M059J (cell line): ENCODE measurements around the gene TLCD3A. TPM values are rescaled to one million over a fixed set of nuclear protein-coding genes. Genes with fewer than 3 reads are reported as not detected.

Source experiments
- DNase-seq: peaks from one replicate; pipeline ENCODE4 v3.0.0-alpha.2; 2012; ENCODE audit warnings: low read depth
- total RNA-seq: library from RNA; depleted of rRNA; stranded (reverse); fragments of >200 nt; shearing (Covaris generic); gene quantifications from 2 replicates; pipeline ENCODE4 v1.2.3, GENCODE V29; 2014

TLCD3A gene
- total RNA-seq, 1 experiment from 2014 or later, result 37.1 TPM

DNA sequence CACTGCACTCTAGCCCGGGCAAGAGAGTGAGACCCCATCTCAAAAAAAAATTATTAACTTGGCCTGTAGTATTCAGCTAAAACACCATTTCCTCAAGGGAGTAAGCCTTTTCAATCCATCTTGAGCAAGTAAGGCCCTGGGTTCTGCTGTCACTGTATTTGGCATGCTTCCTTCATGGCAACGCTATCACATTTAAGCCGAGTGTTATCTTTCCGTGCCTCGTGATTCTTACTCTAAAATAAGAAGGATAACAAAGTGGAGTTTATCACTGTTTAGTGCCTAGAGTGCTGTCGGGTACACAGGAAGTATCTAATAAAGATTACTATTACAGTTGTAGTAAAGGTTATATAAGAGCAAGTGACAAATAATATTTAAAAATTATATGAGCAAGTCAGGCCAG is 26.5 kb upstream of the TLCD3A start:
- DNase-seq, result no peak

DNA sequence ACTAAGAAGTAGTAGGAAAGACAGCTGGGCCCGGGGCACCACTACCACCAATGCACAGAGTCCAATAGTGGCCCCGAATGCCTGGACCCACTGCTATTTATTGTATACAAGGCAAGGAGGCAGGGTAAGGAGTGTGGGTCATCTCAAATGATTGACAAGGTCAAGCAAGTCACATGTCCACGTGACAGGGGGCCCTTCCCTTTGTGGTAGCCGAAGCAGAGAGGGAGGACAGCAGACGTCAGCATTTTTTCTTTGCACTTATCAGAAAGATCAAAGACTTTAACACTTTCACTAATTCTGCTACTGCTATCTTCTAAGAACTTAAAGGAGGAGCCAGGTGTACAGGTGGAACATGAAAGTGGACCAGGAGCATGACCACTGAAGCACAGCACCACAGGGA is 24.3 kb upstream of the TLCD3A start:
- no peak for DNase-seq

DNA sequence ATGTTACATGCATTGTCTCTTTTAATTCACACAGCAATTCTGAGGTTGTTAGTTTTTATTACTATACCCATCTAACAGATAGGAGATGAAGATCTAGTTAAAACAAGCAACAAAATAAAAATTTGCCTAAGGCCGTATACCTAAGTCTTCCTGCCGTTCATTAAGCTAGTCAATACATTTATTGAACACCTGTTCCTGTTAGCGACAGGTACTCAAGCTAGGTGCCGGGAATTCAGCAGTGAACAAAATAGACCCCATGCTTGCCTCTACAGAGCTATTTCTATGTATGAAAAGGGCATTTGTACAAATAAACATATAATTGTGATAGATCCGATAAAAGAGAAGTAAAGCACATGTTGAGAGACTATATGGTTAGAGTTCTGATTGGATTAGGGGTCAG is 14.3 kb upstream of the TLCD3A start:
- DNase-seq, result no peak

DNA sequence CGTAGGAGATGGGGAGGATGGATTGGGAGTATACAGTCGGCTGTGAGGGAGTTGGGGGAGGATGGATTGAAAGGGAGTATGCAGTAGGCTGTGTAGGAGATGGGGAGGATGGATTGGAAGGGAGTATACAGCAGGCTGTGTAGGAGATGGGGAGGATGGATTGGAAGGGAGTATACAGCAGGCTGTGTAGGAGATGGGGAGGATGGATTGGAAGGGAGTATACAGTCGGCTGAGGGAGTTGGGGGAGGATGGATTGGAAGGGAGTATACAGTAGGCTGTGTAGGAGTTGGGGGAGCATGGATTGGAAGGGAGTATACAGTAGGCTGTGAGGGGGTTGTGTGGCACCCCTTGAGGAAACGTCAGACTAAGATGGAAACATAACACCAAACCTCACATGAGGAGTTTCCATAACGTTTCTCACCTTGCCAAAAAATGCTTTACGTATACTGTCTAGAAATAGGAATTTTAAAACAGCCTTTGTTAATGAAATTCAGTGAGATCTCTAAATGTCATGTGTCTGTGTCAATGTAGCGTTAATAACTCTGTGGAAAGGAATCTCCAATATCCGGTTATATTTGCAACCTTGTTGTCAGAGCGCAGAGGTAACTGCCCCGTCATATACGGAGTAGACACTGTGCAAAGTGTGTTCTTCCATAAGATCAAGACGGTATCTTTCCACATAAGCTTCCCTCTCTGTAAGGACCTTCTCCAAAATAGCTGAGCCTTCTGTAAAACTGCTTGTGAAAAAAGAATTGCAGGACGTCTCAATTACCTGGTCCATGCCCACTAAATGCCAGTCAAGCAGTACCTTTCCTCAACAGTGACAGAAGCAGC is 11.5 kb upstream of the TLCD3A start:
- DNase-seq, result no peak

DNA sequence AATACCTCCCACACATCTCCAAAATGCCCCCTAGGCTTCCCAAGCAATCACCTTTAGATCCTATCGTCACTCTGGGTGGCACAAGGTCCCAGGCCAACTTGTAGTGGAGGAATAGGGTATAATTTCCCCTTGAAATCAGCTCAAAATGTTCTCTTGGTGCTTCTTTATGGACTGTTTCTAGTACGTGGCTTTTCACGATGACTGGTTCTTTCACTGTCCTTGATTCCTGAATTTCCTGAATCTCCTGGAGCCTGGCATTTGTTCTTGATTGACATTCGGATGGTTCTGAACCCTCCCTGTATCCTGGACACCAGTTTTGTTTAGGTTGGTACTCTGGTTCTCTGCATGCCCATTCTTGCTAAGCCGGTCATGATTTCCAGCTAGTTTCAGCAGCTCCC is 10.9 kb upstream of the TLCD3A start:
- DNase-seq, result no peak

DNA sequence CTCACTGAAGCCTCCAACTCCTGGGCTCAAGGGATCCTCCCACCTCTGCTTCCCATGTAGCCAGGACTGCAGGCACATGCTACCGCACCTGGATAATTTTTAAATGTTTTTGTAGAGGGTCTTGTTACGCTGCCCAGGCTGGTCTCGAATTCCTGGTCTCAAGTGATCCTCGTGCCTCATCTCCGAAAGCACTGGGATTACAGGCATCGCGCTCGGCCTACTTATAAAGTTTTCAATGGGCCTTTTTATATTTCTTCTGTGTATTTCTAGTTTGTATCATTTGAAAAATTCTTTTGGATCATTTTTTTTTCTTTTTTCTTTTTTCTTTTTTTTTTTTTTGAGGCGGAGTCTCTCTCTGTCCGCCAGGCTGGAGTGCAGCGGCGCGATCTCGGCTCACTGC is 7.3 kb upstream of the TLCD3A start:
- no peak for DNase-seq

DNA sequence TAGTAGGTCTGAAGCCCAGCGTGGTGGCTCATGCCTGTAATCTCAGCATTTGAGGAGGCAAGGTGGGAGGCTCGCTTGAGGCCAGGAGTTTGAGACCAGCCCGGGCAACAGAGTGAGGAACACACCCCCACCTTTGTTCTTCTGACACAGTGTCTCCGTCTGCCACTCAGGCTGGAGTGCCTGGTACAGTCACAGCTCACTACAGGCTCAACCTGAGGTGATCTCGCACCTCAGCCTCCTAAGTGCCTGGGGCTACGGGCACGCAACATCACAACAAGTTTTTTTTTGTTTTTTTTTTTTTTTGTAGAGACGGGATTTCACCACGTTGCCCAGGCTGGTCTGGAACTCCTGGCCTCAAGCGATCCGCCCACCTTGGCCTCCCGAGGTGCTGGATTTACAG is 6.7 kb upstream of the TLCD3A start:
- no peak for DNase-seq

DNA sequence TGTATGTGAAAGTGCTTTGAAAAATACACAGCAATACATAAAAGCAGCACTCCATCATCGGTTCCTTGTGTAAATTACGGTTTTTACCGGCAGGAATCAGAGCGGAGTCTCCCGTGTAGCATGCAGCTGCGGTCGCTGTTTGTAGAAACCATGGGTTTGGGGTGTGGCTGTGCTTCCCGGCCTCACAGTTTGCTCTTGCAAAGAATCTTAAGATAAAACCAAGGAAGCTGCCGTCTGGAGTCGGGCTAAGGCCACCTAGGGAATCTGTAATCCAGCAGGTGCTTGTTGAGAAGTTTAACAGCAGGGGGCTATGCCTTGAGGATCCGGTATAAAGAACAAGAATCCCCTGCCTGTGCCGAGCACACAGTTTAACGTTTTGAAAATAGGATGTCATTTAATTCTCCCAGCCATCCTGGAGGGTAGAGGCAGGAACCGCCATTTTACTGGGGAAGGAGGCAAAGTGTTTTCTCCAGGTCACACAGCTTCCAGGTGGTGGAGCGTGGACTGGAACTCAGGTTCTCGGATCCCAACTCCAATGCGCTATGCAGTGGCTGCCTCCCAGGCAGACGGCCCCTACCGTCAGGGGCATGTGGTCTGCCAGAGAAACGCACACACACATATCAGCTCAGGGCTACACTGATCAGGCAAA is 6.0 kb upstream of the TLCD3A start:
- DNase-seq, result no peak

DNA sequence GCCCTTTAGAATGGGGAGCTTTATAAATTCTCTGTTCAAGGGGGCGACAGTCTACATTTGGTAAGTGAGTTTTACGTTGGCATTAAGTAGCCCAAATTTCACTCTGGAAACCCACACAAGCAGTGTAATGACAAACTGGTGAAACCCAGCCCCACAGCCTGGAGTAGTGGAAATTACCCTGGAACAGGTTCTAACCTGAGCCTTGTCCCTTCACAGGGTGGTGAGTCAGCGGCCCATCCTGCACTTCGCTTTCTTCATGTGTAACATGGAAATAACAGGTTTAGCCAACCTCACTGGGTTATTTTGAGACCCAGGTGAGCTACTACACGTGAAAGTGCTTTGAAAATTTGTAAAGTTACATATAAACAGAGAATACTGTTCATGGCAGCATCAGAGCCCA is 3.5 kb upstream of the TLCD3A start:
- no peak for DNase-seq

DNA sequence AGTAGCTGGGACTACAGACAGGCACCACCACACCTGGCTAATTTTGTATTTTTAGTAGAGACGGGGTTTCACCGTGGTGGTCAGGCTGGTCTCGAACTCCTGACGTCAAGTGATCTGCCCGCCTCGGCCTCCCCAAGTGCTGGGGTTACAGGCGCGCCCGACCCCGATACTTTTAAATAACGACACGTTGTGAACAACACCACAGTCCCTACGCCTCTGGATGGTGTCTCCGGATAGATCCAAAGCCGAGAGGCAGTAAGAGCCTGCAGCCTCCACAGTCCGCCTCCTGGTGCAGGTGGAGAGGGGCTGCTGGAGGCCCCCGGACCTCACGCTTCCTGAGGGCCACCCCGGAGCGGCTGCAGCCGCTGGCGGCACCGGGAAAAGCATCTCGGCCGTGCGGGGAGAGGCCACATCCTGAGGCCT is 741 bp upstream of the TLCD3A start:
- no peak for DNase-seq

DNA sequence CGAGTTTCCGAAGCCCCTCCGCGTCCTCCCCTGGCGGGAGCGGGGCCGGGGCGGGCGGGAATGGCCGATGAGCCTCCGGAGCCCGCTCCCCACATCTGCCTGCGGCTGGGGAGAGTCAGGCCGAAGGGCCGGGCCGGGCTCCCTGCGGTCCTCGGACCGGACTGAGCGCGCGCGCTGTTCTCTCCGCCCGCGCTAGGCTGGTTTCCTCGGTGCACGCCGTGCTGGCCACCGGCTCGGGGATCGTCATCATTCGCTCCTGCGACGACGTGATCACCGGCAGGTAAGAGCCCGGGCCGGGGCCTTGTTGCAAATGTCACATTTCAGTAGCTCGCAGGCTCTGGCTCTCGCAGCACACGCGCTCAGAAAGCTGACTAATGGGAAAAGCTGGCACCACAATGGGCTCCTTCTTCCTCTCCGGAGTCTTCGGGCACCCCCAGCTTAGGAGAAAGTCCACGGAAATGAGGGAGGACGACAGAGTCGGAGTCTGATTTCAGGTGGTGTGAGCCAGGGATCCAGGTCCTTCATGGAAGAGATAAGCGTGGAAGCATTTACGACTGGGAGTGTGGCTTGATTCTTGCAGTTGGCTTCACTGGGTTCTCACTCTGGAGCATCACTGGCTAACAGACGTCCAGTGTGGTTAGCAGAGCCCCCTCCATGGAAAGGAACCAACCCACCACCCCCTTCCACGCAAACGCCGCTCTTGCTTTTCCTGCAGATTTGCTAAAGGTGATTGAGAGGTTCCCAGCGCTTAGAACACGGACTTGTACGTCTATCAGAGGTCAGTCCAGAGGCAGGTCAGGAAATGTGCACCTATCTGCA is 715 bp downstream of the TLCD3A start:
- DNase-seq, result peak; percentile 59

DNA sequence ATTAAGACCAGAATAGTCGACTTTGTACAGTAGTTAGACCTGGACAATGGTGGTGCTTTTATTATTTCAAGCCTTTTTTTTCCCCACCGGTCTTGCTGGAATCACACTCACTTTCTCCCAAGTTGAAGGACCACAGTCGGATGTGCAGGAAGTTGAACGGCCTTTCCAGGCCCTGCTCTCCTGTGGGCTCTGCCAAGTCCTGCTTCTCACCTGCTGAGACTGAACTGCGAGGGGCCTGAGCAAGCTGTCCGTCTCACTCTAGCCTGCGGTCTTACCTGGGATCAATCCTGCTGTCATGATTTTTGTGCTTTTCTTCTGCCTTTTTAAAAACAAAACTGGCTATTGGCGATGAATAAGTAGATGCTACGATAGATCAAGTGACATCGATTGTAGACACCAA is 1.3 kb downstream of the TLCD3A start:
- DNase-seq, result no peak

DNA sequence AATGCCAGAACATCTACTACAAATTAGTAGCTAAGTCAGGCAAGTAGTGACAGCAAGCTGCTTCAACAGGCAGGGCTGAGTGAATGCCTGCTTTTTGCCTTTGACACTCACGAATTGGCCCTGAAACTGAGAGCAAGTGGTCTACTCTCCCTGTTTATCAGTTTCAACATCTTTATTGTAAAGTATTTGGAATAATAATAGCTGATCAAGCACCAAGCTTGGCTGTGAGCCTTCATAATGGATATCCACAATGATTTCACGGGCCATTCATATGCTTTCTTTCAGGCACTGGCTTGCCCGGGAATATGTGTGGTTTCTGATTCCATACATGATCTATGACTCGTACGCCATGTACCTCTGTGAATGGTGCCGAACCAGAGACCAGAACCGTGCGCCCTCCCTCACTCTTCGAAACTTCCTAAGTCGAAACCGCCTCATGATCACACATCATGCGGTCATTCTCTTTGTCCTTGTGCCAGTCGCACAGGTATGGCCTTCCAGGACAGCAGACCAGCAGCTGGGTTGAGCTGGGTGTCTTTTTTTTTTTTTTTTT is 5.2 kb downstream of the TLCD3A start:
- DNase-seq, result no peak

DNA sequence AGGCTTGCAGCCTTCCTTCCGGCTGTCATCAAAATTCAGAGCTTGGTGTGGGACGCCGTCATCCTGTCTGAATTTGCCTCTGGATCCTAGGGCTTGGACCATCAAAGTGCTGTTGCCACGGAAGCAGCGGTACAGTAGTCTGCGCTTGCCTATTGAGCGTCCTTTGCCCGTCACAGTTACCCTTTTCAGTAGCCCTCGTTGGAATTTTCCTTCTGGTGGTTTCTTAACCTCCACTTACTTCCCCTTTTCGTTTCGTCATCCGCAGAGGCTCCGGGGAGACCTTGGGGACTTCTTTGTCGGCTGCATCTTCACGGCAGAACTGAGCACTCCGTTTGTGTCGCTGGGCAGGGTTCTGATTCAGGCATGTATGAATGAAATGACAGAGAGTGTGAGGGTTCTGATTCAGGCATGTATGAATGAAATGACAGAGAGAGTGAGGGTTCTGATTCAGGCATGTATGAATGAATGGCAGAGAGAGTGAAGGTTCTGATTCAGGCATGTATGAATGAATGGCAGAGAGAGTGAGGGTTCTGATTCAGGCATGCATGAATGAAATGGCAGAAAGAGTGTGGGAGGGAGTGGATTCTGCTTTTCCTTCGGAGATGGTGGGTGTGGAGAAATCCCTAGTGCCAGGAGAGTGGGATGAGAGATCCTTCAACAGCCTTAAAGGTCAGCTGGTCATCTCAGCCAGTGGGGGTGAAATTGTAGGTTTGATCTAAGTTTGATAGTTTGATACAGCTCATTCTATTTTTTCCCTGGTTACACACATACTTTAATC is 8.0 kb downstream of the TLCD3A start:
- no peak for DNase-seq

DNA sequence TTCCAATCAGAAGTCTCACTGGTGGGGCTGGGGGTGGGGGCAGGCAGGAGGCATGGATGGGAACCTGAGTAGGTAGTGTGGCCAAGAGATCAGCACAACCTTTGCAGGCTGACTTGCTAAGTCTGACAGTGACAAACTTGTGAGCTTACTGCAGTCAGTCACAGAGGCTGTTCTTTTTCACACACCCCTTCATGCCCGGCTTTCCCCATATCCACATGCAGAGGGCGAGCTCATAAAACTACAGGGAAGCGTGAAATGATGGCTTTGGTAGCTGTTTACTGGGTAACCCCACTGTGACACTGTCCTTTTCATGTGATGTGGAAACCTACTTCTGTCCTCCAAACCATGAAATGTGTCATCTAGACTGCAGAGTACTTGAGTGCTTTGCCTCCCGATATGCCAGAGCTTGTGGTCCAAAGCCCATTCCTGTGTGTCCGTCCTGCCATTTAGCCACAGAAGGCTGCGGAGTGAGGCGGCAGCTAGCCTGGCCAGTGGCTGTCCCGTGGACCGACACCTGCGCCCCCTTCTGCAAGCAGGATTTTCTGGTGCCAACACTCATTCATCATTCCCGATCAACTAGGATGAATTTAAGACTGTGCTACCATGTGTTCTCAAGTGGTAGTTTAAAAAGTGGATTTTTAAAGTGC is 9.9 kb downstream of the TLCD3A start:
- DNase-seq, result no peak

DNA sequence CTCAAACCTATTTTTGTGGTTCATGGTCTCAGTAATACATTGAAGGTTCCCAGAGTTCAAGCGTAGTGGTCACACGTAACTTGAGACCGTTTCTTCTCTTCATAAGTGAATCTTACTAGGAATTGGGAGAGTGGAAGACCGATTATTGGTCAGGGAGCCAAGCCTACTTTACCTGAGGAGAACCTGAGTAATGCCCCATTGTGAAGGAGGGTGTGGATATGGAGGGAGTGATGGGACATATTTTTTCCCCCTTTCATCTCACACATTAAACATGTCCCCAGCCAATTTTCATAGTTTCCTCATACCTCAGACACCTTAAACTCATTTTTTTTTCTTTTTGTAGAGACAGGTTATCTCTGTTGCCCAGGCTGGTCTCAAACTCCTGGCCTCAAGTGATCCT is 10.7 kb downstream of the TLCD3A start:
- DNase-seq, result no peak

DNA sequence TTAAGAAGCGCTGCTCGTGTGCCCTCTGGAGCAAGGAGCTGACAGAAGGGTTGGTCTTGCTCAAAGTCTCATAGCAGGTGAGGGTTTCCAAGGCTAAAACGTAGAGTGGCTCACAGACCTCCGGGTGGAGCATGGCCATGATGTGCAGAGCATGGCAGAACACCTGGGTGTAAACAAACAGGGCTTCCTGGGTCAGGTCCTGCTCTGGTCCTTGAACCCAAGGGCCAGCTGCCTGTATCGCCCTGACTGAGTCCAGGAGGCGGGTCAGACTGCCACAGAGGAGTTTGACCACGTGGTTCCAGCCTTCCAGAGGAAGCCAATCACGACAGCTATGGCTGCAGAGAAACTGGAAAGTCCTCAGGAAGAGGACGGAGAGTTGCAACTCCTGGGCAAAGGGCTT is 12.5 kb downstream of the TLCD3A start:
- no peak for DNase-seq

DNA sequence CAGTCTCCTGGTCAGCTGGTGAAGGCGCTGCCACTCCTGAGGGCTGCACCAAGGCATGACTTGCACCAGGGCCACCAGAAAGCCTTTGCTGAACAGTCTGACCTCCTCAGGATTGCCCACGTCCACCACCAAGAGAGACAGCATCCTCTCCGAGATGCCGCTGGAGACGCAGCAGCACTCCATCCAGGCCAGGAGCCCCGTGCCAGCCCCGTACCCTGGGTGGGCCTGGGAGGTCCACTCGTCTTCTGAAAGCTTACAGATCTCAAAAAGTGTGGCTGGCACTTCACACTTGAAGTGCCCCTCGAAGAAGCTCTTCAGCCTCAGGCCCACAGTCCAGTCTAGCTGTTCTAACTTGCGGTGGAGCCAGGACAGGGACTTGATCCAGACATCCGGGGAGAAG is 13.0 kb downstream of the TLCD3A start:
- no peak for DNase-seq

DNA sequence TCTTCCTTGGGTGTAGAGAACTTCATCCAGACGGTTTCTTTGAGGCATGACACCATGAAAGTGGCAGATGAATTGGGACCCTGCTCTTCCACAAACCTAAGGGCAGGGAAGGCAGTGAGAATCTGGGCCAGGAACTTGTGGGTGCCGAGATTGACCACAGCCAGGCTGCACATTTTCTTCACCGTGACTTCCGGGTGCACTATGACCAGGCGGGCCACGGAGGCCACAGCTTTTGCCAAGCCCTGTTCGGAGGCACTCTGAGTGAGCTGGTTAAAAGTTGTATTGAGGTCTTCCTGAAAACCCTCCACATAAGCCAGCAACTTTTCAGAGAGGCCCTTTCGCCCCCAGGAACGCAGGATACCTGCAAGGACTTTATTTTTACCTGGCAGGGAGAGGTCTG is 13.8 kb downstream of the TLCD3A start:
- no peak for DNase-seq

DNA sequence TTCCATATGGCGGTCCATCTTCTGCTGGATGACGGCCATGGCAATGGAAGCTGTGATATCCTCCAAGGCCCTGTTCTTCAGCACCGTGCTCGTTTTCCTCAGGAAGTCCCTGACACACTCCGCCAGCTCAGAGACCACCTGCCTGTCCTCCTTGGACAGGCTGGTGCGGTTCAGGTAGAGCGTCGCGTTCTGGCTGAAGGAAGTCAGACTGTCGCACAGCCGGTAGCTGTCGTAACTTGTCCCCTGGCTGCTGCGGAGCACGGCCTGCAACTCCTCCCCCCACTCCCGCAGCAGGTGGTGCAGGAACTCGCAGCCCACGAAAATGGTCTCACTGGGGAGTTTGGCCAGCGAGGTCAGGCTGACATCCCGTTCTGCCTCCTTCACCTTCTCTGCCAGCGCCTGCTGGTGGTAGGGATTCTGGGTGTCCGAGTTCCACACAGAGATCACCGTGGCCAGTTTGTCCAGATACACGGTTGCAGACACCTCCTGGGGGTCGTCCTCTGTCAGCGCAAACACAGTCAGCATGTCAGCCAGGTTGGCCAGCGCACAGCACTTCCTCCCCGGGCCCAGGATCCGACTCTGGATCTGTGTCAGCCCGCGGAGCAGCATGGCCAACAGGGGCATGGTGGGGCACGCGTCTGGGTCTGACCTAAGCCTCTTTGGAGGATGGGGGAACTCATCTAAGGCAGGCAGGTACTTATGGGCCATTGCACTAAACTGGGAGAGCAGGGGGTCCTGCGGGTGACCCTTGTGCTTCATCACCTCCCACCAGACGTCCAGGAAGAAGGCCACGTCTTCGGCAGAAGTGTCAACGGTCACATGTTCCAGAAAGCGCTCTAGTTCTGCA is 14.6 kb downstream of the TLCD3A start:
- no peak for DNase-seq
